GM23338 (cell line): Measurements from ENCODE around the gene GRIN3B. TPM values are rescaled to one million over a fixed set of nuclear protein-coding genes. Genes with fewer than 3 reads are reported as not detected.

Experiments
- ATAC-seq: fragments of 200-7000 bp; cut with Tn5 transposase; 3 replicates; pipeline ENCODE4 v1.9.1; 2020
- DNase-seq: peaks from one replicate; pipeline ENCODE4 v3.0.0-alpha.2; 2015; ENCODE audit warnings: low spot score
- H2AFZ ChIP-seq: fragments of 200-600 bp; sonication (generic); 2 replicates; pipeline ENCODE4 v1.8.0; 2016; ENCODE audit warnings: antibody characterized with exemption, mild to moderate bottlenecking, moderate library complexity
- H3F3A ChIP-seq: fragments of 200-600 bp; sonication (generic); replicated peaks from 2 replicates; pipeline ENCODE4 v1.8.0; 2017; ENCODE audit warnings: antibody characterized with exemption, mixed run types, low read depth
- H3K27ac ChIP-seq: fragments of 200-600 bp; sonication (generic); 2 replicates; pipeline ENCODE4 v1.6.1; 2016; ENCODE audit warnings: low read depth
- H3K27me3 ChIP-seq: fragments of 200-600 bp; sonication (generic); 2 replicates; pipeline ENCODE4 v1.8.0; 2016; ENCODE audit warnings: mild to moderate bottlenecking, mixed run types, moderate library complexity; ENCODE audit not compliant: insufficient read depth
- H3K36me3 ChIP-seq: fragments of 200-600 bp; sonication (generic); 2 replicates; pipeline ENCODE4 v1.8.0; 2016; ENCODE audit warnings: mild to moderate bottlenecking; ENCODE audit not compliant: insufficient read depth
- H3K4me1 ChIP-seq: fragments of 200-600 bp; sonication (generic); 2 replicates; pipeline ENCODE4 v1.8.0; 2016; ENCODE audit warnings: mild to moderate bottlenecking, moderate library complexity; ENCODE audit not compliant: insufficient read depth
- H3K4me2 ChIP-seq: fragments of 200-600 bp; sonication (generic); 2 replicates; pipeline ENCODE4 v1.7.1; 2017; ENCODE audit warnings: mixed run types
- H3K4me3 ChIP-seq: fragments of 200-600 bp; sonication (generic); 2 replicates; pipeline ENCODE4 v1.6.1; 2016; ENCODE audit warnings: mixed run types
- H3K79me2 ChIP-seq: fragments of 200-600 bp; sonication (generic); replicated peaks from 2 replicates; pipeline ENCODE4 v1.8.0; 2017; ENCODE audit warnings: mild to moderate bottlenecking; ENCODE audit not compliant: insufficient read depth
- H3K9me2 ChIP-seq: fragments of 200-600 bp; sonication (generic); 2 replicates; pipeline ENCODE4 v1.8.0; 2017; ENCODE audit not compliant: insufficient read depth
- H4K20me1 ChIP-seq: fragments of 200-600 bp; sonication (generic); replicated peaks from 2 replicates; pipeline ENCODE4 v1.8.0; 2017; ENCODE audit warnings: mild to moderate bottlenecking; ENCODE audit not compliant: insufficient read depth
- H3K27ac Mint-ChIP-seq: 2 replicates; pipeline ENCODE4 v1.8.0; 2020; ENCODE audit warnings: inconsistent platforms, mild to moderate bottlenecking, moderate library complexity, mixed read lengths
- H3K27me3 Mint-ChIP-seq: 3 replicates; pipeline ENCODE4 v1.8.0; 2022; ENCODE audit warnings: low read depth, mild to moderate bottlenecking, moderate library complexity, mixed read lengths, inconsistent platforms; ENCODE audit not compliant: insufficient read depth, poor library complexity
- H3K36me3 Mint-ChIP-seq: 3 replicates; pipeline ENCODE4 v1.8.0; 2021; ENCODE audit warnings: low read depth, mild to moderate bottlenecking, inconsistent platforms, moderate library complexity, mixed read lengths
- H3K4me1 Mint-ChIP-seq: 3 replicates; pipeline ENCODE4 v1.8.0; 2020; ENCODE audit warnings: mild to moderate bottlenecking, inconsistent platforms, mixed read lengths
- H3K4me3 Mint-ChIP-seq: 3 replicates; pipeline ENCODE4 v1.8.0; 2021; ENCODE audit warnings: moderate library complexity, mild to moderate bottlenecking, inconsistent platforms, mixed read lengths
- H3K9me3 Mint-ChIP-seq: 3 replicates; pipeline ENCODE4 v1.8.0; 2020; ENCODE audit warnings: moderate library complexity, mild to moderate bottlenecking, inconsistent platforms, mixed read lengths
- CREB1 ChIP-seq: fragments of 250-450 bp; sonication (Bioruptor Pico); IDR thresholded peaks from 2 replicates; pipeline ENCODE4 v1.5.0; 2020; ENCODE audit warnings: low read depth, mild to moderate bottlenecking, moderate library complexity
- CTCF ChIP-seq, 2 experiments: fragments of 200-600 bp in 1 of 2; sonication (generic) in 1 of 2; conservative IDR thresholded peaks; 2 replicates each; pipeline versions ENCODE4 v1.5.1 to v1.6.1; 2016 to 2017; ENCODE audit warnings: antibody characterized with exemption in 2 of 2, low read depth in 2 of 2, mild to moderate bottlenecking in 2 of 2, moderate library complexity in 1 of 2
- ETS1 ChIP-seq: IDR thresholded peaks from 2 replicates; pipeline ENCODE4 v1.6.1; 2016; ENCODE audit warnings: antibody characterized with exemption
- EZH2 ChIP-seq: fragments of 200-600 bp; sonication (generic); IDR thresholded peaks from one replicate; pipeline ENCODE4 v1.8.0; 2017; ENCODE audit warnings: antibody characterized with exemption, mild to moderate bottlenecking, low read depth; ENCODE audit not compliant: unreplicated experiment
- EZH2phosphoT487 ChIP-seq: fragments of 200-600 bp; sonication (generic); IDR thresholded peaks from one replicate; pipeline ENCODE4 v1.8.1; 2018; ENCODE audit warnings: antibody characterized with exemption; ENCODE audit not compliant: unreplicated experiment
- JUNB ChIP-seq: IDR thresholded peaks from one replicate; pipeline ENCODE4 v1.6.1; 2016; ENCODE audit warnings: antibody characterized with exemption; ENCODE audit not compliant: unreplicated experiment
- POLR2AphosphoS5 ChIP-seq: IDR thresholded peaks from 2 replicates; pipeline ENCODE4 v1.6.1; 2016; ENCODE audit warnings: antibody characterized with exemption, low read depth
- REST ChIP-seq: IDR thresholded peaks from one replicate; pipeline ENCODE4 v1.6.1; 2018; ENCODE audit warnings: antibody characterized with exemption; ENCODE audit not compliant: unreplicated experiment
- STAT1 ChIP-seq: IDR thresholded peaks from one replicate; pipeline ENCODE4 v1.6.1; 2016; ENCODE audit warnings: antibody characterized with exemption; ENCODE audit not compliant: unreplicated experiment
- ZNF114 ChIP-seq: fragments of 250-450 bp; sonication (Bioruptor Pico); IDR thresholded peaks from 2 replicates; pipeline ENCODE4 v1.5.0; 2020; ENCODE audit warnings: mild to moderate bottlenecking, moderate library complexity
- ZNF331 ChIP-seq: fragments of 250-450 bp; sonication (Bioruptor Pico); IDR thresholded peaks from 2 replicates; pipeline ENCODE4 v1.5.0; 2020; ENCODE audit warnings: low read depth, mild to moderate bottlenecking, moderate library complexity
- long read RNA-seq: library from polyadenylated mRNA; unstranded; transcript quantifications from one replicate; pipeline ENCODE4 v2.0.0, GENCODE V29; 2020; ENCODE audit not compliant: unreplicated experiment
- polyA plus RNA-seq: library from polyadenylated mRNA; unstranded; fragments of >200 nt; fragmentation: Nextera tagmentation; extraction: Ambion mirVana; gene quantifications from 2 replicates; pipeline ENCODE4 v1.2.1, GENCODE V29; 2016
- total RNA-seq: library from RNA; depleted of rRNA; stranded (reverse); fragments of >200 nt; shearing (Covaris generic); gene quantifications from 2 replicates; pipeline ENCODE4 v1.2.3, GENCODE V29; 2014; rRNA removed

GRIN3B gene
- 0.23 and 2.8 TPM in 2 replicates for total RNA-seq
- polyA plus RNA-seq = 0.11 and 0.28 TPM in 2 replicates
- long read RNA-seq = 0 reads

- Histone ChIP-seq H3K4me1 (no peaks in the 10 kb centered on the region; the same call in 1 of the 2 replicates), H4K20me1 (0 out of 2 replicates have a peak, but pooled peaks cover 2% of the 10 kb centered on the region), H3K9me2 (no peaks in the 10 kb centered on the region), H3K4me3 (peak within 1 kb of the TSS; percentile 61), H3K4me2 (peak within 1 kb of the TSS; percentile 78), H3F3A (peaks cover 10% of the 10 kb centered on the region), H3K36me3 (no peaks in the 10 kb centered on the region), H3K79me2 (no peaks in the 10 kb centered on the region), H3K27ac (no peak within 1 kb of the TSS), H2AFZ (peak within 1 kb of the TSS; percentile 59; the same call in 1 of the 2 replicates), H3K27me3 (peaks cover 45% of the 10 kb centered on the region)
- peak within 1 kb of the TSS; percentile 52 for H3K4me3 Mint-ChIP-seq
- no peaks in the 10 kb centered on the region for H3K36me3 Mint-ChIP-seq
- H3K4me1 Mint-ChIP-seq = peaks cover 3% of the 10 kb centered on the region; the same call in 2 of the 3 replicates
- H3K27me3 Mint-ChIP-seq = peaks cover 54% of the 10 kb centered on the region
- peak; percentile 43 for ATAC-seq
- H3K27ac Mint-ChIP-seq = no peak within 1 kb of the TSS
- peak; percentile 90 for DNase-seq
- no peak for TF ChIP-seq POLR2AphosphoS5
- peak; percentile 50 to 86 for TF ChIP-seq CTCF (conservative IDR thresholded peaks at IDR 0.05; ENCODE audit: low read depth in 2 of 2)
- peaks cover under 1% of the 10 kb centered on the region; the same call in 1 of the 3 replicates for H3K9me3 Mint-ChIP-seq
These were observed at the start of gene GRIN3B for GRCh38 chr19:1000095-1000494. Gene GRIN3B (plus strand): TSS chr19:1000419. CDS start chr19:1000438, 19 bp downstream.

GRCh38 chr19:952049-952679, 48.1 kb upstream of the GRIN3B start:
- H3K4me3 ChIP-seq = 0 out of 2 replicates have a peak overlapping the region, but pooled peaks have one; percentile 47
- peak overlapping the region; percentile 79 for H3K27ac ChIP-seq
- peak overlapping the region; percentile 56; the same call in 1 of the 2 replicates for H3K27ac Mint-ChIP-seq
- TF ChIP-seq EZH2phosphoT487 = no peak
- TF ChIP-seq ETS1 = no peak
- TF ChIP-seq REST = no peak
- no peak for TF ChIP-seq CTCF (conservative IDR thresholded peaks at IDR 0.05; ENCODE audit: low read depth in 2 of 2)
- TF ChIP-seq STAT1 = no peak
- TF ChIP-seq CREB1 (CRISPR knock-in tag) = no peak
- TF ChIP-seq JUNB = no peak
- TF ChIP-seq EZH2 = no peak
- no peak for TF ChIP-seq ZNF114
- TF ChIP-seq POLR2AphosphoS5 = no peak
- TF ChIP-seq ZNF331 (CRISPR knock-in tag) = no peak

More at GRCh38 chr19:952049-952679, 48.1 kb upstream of the GRIN3B start:
- Histone ChIP-seq H3K9me2 (no peaks in the 10 kb centered on the region), H3K79me2 (peaks cover 41% of the 10 kb centered on the region), H4K20me1 (no peaks in the 10 kb centered on the region; the same call in 1 of the 2 replicates), H3F3A (peaks cover 13% of the 10 kb centered on the region; the same call in 1 of the 2 replicates), H3K27me3 (no peaks in the 10 kb centered on the region), H2AFZ (no peak overlapping the region), H3K36me3 (no peaks in the 10 kb centered on the region), H3K4me2 (peak overlapping the region; percentile 82), H3K4me1 (peaks cover 34% of the 10 kb centered on the region)
- H3K4me3 Mint-ChIP-seq = 0 out of 3 replicates have a peak overlapping the region, but pooled peaks have one; percentile 23
- H3K9me3 Mint-ChIP-seq = no peaks in the 10 kb centered on the region
- peaks cover 2% of the 10 kb centered on the region; the same call in 1 of the 3 replicates for H3K36me3 Mint-ChIP-seq
- DNase-seq = no peak
- peaks cover 16% of the 10 kb centered on the region for H3K27me3 Mint-ChIP-seq
- H3K4me1 Mint-ChIP-seq = peaks cover 18% of the 10 kb centered on the region; the same call in 2 of the 3 replicates
- ATAC-seq = no peak
